Erythroblast (primary cell): ENCODE data around the gene PAQR4.

ENCODE experiments used
- GATA1 ChIP-seq: IDR thresholded peaks from 2 replicates; pipeline ENCODE4 v1.6.1; 2011; ENCODE audit warnings: low read depth, mild to moderate bottlenecking, control low read depth, low read length, moderate library complexity
- POLR2A ChIP-seq: IDR thresholded peaks from 2 replicates; pipeline ENCODE4 v1.6.1; 2011; ENCODE audit warnings: mild to moderate bottlenecking, low read length

DNA sequence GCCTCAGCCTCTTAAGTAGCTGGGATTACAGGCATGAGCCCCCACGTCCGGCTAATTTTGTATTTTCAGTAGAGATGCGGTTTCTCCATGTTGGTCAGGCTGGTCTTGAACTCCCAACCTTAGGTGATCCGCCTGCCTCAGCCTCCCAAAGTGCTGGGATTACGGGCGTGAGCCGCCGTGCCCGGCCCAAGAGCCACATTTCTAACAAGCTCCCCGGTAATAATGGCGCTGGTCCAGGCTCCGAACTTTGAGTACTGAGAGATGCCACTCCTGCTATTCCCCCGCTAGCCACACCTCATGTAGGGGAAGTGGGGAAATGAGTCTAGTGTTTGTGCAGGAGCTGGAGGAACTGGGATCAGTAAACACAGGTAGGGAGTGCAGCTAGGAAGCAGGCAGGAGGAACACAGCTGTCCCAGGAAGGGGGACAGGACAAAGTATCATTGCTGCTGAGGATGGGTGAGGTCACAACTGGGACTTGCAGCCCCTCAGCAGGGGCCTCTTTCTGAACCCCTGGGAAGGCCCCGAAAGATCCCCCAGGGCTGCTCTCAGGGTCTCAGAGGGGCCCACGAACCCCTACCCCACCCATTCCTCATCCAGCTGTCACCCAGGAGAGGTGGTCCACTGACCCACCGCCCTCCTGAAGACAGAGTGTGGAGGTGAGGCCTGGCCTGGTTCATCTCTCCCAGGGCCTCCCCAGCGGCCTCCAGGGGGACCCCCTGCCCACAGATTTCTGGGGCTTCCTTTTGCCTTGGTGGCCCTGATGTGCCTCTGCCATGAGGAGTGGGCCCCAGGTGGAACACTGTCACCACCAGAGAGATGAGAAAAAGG lies 8.8 kb upstream of the PAQR4 start:
- TF ChIP-seq POLR2A (no peak), GATA1 (no peak)
